Gastroesophageal sphincter (tissue), 3 donors: ENCODE measurements around the gene RAPGEFL1.

Source experiments
- CTCF ChIP-seq, 4 experiments: fragments of 200-600 bp in 2 of 4; fragments of 450-650 bp in 2 of 4; sonication (generic) in 1 of 4; IDR thresholded peaks; one replicate each; pipeline ENCODE4 v1.5.1; 2017 to 2019; ENCODE audit warnings: antibody characterized with exemption in 4 of 4, mild to moderate bottlenecking in 2 of 4, moderate library complexity in 2 of 4
- EP300 ChIP-seq: sonication (generic); formaldehyde crosslinking; IDR thresholded peaks from one replicate; pipeline ENCODE4 v1.6.1; 2017; ENCODE audit warnings: antibody characterized with exemption, mild to moderate bottlenecking
- POLR2AphosphoS5 ChIP-seq: sonication (generic); formaldehyde crosslinking; IDR thresholded peaks from one replicate; pipeline ENCODE4 v1.6.1; 2017; ENCODE audit warnings: antibody characterized with exemption

GRCh38 chr17:40159456-40159855 lies 17.8 kb upstream of the RAPGEFL1 start:
- no peak for TF ChIP-seq POLR2AphosphoS5
- no peak for TF ChIP-seq CTCF (IDR thresholded peaks at IDR 0.05)
- TF ChIP-seq EP300, result no peak
